Suprapubic skin (tissue), 4 donors: ENCODE measurements around the gene PGM1.

Source experiments
- EP300 ChIP-seq: sonication (generic); formaldehyde crosslinking; IDR thresholded peaks from one replicate; pipeline ENCODE4 v1.6.1; 2017; ENCODE audit warnings: antibody characterized with exemption
- POLR2A ChIP-seq, 2 donors: fragments of 450-650 bp; IDR thresholded peaks; one replicate each; pipeline ENCODE4 v1.6.1; 2017; ENCODE audit warnings: antibody characterized with exemption in 2 of 2, mild to moderate bottlenecking in 2 of 2, moderate library complexity in 2 of 2
- POLR2AphosphoS5 ChIP-seq, 3 donors: sonication (generic); formaldehyde crosslinking; IDR thresholded peaks; one replicate each; pipeline ENCODE4 v1.6.1; 2017; ENCODE audit warnings: antibody characterized with exemption in 3 of 3
- TF ChIP-seq, protein P1 (sequence below), 2 donors: fragments of 200-600 bp in 1 of 2; fragments of 450-650 bp in 1 of 2; sonication (generic) in 1 of 2; IDR thresholded peaks; one replicate each; pipeline ENCODE4 v1.5.1; 2016 to 2019; ENCODE audit warnings: antibody characterized with exemption in 2 of 2, mild to moderate bottlenecking in 1 of 2, moderate library complexity in 1 of 2

DNA sequence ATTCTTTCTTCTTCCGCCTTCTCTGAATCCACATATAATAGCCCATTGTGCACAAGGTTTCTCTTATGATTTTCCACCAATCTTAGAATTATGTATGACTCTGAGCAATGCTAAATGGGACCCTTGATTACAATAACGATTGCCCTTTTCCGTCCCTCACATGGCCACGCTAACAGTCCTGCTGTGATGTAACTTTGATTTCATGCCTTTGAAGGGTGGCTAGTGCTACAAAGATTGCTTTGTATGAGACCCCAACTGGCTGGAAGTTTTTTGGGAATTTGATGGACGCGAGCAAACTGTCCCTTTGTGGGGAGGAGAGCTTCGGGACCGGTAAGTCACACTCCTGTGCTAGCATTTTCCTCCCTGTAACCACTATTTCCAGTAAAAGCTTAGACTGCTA is 45.3 kb downstream of the PGM1 start:
- TF ChIP-seq POLR2A (IDR thresholded peaks at IDR 0.05) (no peak), POLR2AphosphoS5 (IDR thresholded peaks at IDR 0.05) (no peak), EP300 (no peak)
- TF ChIP-seq, protein P1, sequence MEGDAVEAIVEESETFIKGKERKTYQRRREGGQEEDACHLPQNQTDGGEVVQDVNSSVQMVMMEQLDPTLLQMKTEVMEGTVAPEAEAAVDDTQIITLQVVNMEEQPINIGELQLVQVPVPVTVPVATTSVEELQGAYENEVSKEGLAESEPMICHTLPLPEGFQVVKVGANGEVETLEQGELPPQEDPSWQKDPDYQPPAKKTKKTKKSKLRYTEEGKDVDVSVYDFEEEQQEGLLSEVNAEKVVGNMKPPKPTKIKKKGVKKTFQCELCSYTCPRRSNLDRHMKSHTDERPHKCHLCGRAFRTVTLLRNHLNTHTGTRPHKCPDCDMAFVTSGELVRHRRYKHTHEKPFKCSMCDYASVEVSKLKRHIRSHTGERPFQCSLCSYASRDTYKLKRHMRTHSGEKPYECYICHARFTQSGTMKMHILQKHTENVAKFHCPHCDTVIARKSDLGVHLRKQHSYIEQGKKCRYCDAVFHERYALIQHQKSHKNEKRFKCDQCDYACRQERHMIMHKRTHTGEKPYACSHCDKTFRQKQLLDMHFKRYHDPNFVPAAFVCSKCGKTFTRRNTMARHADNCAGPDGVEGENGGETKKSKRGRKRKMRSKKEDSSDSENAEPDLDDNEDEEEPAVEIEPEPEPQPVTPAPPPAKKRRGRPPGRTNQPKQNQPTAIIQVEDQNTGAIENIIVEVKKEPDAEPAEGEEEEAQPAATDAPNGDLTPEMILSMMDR (IDR thresholded peaks at IDR 0.05), result no peak
